ENCODE measurements around the gene VPS26B. TPM values are rescaled to one million over a fixed set of nuclear protein-coding genes. Genes with fewer than 3 reads are reported as not detected.

VPS26B gene
- total RNA-seq, 1 donor from 2014 or later: 36.1 TPM

DNA sequence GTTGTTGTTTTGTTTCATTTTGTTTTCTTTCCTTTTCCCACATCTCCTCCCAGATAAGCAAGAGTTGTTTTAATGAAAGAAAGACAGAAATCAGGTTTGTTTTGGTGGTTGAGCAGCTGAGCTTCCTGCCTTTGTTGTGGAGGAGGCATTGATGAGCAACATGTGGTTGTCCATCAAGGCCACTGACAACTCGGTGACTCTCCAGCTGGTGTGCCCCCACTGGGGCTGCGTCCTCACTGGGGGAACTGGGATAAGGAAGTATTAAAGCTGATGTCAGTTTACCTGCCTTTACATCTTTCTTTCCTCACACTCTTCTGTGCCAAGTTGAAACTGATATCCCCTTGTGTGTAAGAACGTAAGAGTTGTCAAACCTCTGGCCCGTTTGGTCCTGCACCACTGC lies 5.9 kb downstream of the VPS26B start:
- TF ChIP-seq POLR2AphosphoS5 (IDR thresholded peaks at IDR 0.05; ENCODE audit: insufficient read depth in 1 of 2, low read depth in 1 of 2) (no peak), POLR2A (IDR thresholded peaks at IDR 0.05) (no peak)
- TF ChIP-seq, protein P1, sequence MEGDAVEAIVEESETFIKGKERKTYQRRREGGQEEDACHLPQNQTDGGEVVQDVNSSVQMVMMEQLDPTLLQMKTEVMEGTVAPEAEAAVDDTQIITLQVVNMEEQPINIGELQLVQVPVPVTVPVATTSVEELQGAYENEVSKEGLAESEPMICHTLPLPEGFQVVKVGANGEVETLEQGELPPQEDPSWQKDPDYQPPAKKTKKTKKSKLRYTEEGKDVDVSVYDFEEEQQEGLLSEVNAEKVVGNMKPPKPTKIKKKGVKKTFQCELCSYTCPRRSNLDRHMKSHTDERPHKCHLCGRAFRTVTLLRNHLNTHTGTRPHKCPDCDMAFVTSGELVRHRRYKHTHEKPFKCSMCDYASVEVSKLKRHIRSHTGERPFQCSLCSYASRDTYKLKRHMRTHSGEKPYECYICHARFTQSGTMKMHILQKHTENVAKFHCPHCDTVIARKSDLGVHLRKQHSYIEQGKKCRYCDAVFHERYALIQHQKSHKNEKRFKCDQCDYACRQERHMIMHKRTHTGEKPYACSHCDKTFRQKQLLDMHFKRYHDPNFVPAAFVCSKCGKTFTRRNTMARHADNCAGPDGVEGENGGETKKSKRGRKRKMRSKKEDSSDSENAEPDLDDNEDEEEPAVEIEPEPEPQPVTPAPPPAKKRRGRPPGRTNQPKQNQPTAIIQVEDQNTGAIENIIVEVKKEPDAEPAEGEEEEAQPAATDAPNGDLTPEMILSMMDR (IDR thresholded peaks at IDR 0.05): no peak
- Histone ChIP-seq H3K9me3 (no peaks in the 10 kb centered on the region), H3K36me3 (no peaks in the 10 kb centered on the region), H3K27ac (no peak overlapping the region), H3K27me3 (no peaks in the 10 kb centered on the region), H3K4me1 (peaks cover 72% of the 10 kb centered on the region), H3K4me3 (no peak overlapping the region)
- intact Hi-C loops (cut with DNase I): no loop called here
- no peak for DNase-seq (ENCODE audit: extremely low spot score in 2 of 2)

DNA sequence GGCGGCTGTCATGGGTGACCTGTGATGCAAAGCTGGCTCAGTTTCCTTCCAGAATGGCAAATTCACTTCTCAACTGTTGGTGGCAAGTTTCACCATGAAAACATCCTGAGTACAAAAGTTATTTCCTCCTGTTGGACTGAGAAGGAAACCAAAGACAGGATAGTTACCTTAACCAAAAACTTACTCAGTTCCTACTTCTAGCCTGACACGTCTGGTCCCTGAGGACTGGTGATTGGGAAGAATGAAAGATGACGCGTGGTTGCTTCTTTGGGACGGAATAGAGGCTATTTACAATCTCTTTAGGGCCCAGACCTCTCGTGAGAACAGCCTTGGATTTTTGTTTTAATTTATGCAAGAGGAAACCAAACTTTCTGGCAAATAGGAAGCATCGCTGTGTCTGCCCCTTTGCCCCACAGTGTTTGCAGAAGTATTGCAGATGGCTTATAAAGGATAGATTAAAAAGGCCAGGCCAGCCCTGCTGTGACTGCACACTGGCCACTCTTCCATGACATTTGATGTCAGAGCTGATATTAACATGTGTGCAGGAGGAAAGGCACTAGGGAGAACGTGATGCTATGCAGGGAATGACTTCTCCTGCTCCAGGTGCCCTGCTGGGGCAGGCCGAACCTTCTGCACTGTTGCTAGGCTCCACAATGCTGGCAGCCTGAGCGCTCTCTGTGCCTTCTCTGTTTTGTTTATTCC lies 7.6 kb downstream of the VPS26B start:
- Histone ChIP-seq H3K27me3 (no peaks in the 10 kb centered on the region), H3K4me3 (no peak overlapping the region), H3K9me3 (no peaks in the 10 kb centered on the region), H3K4me1 (peaks cover 54% of the 10 kb centered on the region), H3K36me3 (no peaks in the 10 kb centered on the region), H3K27ac (no peak overlapping the region)
- peak in 1 of 2 donors; percentile 72 for DNase-seq (ENCODE audit: extremely low spot score in 2 of 2)
- TF ChIP-seq, protein P1 (IDR thresholded peaks at IDR 0.05): no peak
- TF ChIP-seq POLR2AphosphoS5 (IDR thresholded peaks at IDR 0.05; ENCODE audit: insufficient read depth in 1 of 2, low read depth in 1 of 2): no peak
- TF ChIP-seq POLR2A (IDR thresholded peaks at IDR 0.05): no peak
- intact Hi-C loops (cut with DNase I): no loop called here

DNA sequence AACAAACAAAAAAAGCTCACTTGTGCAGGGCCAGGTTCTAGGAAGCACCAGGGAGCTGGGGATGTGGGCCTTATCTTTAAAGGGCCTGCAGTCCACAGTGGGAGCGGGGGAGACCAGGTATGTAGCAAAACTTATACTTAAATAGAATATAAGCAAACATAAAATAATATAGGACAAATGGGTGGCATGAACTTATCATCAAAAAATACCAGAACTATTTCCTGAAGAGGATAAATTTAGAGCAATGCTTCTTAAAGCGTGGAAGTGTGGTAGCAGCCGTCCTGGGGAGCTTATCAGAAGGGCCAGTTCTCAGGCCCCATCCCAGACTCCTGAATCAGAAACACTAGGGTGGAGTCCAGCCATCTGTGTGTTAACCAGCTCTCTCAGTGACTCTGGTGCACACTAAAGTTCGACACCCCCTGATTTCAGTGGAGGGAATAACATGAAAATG lies 9.3 kb downstream of the VPS26B start:
- no peak overlapping the region for H3K27ac ChIP-seq
- peaks cover 0 to 4% of the 10 kb centered on the region in 2 donors for H3K36me3 ChIP-seq
- DNase-seq (ENCODE audit: extremely low spot score in 2 of 2): peak in 1 of 2 donors; percentile 5
- peaks cover 39% of the 10 kb centered on the region for H3K4me1 ChIP-seq
- no peaks in the 10 kb centered on the region for H3K27me3 ChIP-seq
- no peaks in the 10 kb centered on the region for H3K9me3 ChIP-seq
- intact Hi-C loops (cut with DNase I): no loop called here
- no peak overlapping the region for H3K4me3 ChIP-seq
- TF ChIP-seq, protein P1 (IDR thresholded peaks at IDR 0.05): no peak
- no peak for TF ChIP-seq POLR2A (IDR thresholded peaks at IDR 0.05)
- no peak for TF ChIP-seq POLR2AphosphoS5 (IDR thresholded peaks at IDR 0.05; ENCODE audit: insufficient read depth in 1 of 2, low read depth in 1 of 2)

DNA sequence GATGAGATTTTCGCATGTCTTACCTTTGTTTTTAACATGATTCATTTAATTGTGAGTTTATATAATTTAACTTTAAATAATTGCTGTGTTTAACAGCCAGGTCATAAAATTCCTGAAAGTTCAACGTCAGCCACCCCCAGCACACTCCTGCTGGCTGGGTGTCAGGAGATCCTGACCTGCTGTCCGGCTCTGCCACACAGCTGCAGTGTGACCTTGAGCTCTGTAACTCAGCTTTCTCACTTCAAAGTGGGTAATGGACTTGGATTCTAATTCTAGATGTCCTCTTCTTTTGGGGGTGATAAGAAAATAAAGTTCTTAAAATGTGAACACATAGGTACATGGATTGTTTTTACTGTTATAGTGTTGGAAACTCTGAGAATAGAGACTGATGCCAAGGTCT lies 10.9 kb downstream of the VPS26B start:
- no peak for DNase-seq (ENCODE audit: extremely low spot score in 2 of 2)
- Histone ChIP-seq H3K27ac (no peak overlapping the region), H3K36me3 (peaks cover 0 to 18% of the 10 kb centered on the region in 2 donors), H3K4me1 (peaks cover 24% of the 10 kb centered on the region), H3K27me3 (no peaks in the 10 kb centered on the region), H3K4me3 (no peak overlapping the region), H3K9me3 (no peaks in the 10 kb centered on the region)
- no peak for TF ChIP-seq POLR2A (IDR thresholded peaks at IDR 0.05)
- TF ChIP-seq, protein P1 (IDR thresholded peaks at IDR 0.05): no peak
- no peak for TF ChIP-seq POLR2AphosphoS5 (IDR thresholded peaks at IDR 0.05; ENCODE audit: insufficient read depth in 1 of 2, low read depth in 1 of 2)
- intact Hi-C loops (cut with DNase I): no loop called here

DNA sequence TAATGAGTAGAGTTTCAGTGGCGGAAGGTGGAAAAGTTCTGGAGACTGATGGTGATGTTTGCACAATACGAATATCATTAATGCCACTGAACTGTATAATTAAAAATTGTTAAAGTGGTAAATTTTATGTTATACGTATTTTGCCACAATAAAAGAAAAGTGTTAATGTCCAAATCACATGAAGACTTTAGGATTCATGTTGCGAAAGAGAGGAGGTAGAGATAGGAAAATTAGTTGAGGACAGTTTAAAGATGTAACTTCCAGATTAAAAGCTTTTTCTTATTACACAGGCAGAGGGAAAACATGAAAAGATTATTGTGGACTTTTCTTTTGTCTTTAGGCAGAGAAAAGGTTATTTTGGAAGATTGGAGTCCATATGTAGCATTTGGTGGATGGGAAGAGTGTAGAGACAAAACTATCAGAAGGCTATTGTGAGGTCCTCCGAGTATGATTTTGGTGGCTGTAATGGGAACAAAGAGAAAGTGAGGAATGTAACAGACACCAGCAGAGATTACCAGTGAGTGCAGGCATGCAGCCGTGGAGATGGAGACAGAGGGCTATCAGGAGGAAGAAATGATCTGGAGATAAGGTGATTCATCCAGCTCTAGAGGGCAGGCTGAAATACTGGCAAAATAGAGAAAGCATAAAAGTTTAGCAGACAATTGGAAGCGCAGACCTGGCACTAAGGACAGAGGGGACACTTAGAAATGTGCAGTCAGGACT lies 12.5 kb downstream of the VPS26B start:
- H3K27ac ChIP-seq: no peak overlapping the region
- TF ChIP-seq, protein P1 (IDR thresholded peaks at IDR 0.05): no peak
- TF ChIP-seq POLR2AphosphoS5 (IDR thresholded peaks at IDR 0.05; ENCODE audit: insufficient read depth in 1 of 2, low read depth in 1 of 2) (no peak), POLR2A (IDR thresholded peaks at IDR 0.05) (no peak)
- peaks cover 0 to 22% of the 10 kb centered on the region in 2 donors for H3K36me3 ChIP-seq
- H3K4me1 ChIP-seq: peaks cover 10% of the 10 kb centered on the region
- H3K27me3 ChIP-seq: no peaks in the 10 kb centered on the region
- no peaks in the 10 kb centered on the region for H3K9me3 ChIP-seq
- intact Hi-C loops (cut with DNase I): no loop called here
- DNase-seq (ENCODE audit: extremely low spot score in 2 of 2): no peak
- H3K4me3 ChIP-seq: no peak overlapping the region
